IPS-18a (cell line): ENCODE data around the gene TNP2.
"Not testable (repeated sequence)": the region's sequence is repeated elsewhere in the genome, so short reads cannot be mapped to it uniquely, and the experiment has no call there.

Experiments
- H3K27ac ChIP-seq: one replicate; pipeline ENCODE4 v1.5.1; 2013; ENCODE audit warnings: low read length
- H3K27me3 ChIP-seq: one replicate; pipeline ENCODE4 v1.6.1; 2013; ENCODE audit warnings: mild to moderate bottlenecking, low read length; ENCODE audit not compliant: control insufficient read depth, insufficient read depth
- H3K36me3 ChIP-seq: one replicate; pipeline ENCODE4 v1.6.1; 2013; ENCODE audit warnings: low read depth, low read length; ENCODE audit not compliant: control insufficient read depth
- H3K4me1 ChIP-seq: one replicate; pipeline ENCODE4 v1.6.1; 2013; ENCODE audit warnings: low read depth, low read length; ENCODE audit not compliant: control insufficient read depth
- H3K4me3 ChIP-seq: one replicate; pipeline ENCODE4 v1.5.1; 2013; ENCODE audit warnings: low read length
- H3K9ac ChIP-seq: one replicate; pipeline ENCODE4 v1.6.1; 2013; ENCODE audit warnings: mild to moderate bottlenecking, low read length, moderate library complexity
- H3K9me3 ChIP-seq: one replicate; pipeline ENCODE4 v1.6.1; 2013; ENCODE audit warnings: low read depth, low read length; ENCODE audit not compliant: control insufficient read depth

TNP2 gene

DNA sequence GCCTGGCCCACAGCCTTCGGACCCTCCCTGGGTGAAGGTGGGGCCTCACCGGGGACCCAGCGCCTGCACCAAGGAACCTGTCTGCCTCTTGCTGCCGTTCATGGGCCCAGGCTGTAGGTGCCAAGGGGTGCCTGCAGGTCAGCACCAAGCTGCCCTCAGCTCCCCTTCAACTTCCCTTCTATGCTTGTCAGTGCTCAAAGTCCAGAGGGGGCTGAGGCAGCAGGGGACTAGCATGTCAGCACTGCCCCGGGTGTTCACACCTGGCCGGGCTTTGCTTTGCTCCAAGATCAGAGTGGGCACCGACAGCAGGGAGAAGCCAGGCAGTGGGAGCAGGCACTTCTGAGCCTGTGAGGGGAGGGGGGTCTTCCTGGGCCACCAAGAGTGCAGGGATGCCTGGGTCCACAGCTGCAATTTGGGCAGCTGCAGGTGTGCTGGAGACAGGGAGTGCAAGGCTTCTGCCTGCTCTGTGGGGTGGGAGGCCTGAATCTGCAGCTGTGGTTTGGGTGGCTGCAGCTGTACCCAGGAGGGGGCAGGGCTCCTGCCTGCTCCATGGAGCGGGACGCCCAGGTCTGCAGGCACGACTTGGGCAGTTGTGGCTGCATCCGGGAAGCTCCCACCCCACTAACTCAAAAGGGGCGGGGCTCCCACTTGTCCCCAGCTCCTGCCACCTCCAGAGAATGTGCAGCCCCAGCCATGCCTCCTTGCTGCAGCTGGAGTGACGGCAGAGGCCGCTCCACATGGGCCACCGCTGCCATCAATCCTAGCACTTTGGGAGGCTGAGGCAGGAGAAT is 39.6 kb upstream of the TNP2 start:
- Histone ChIP-seq H3K4me3 (no peak overlapping the region), H3K9ac (no peak overlapping the region), H3K27ac (no peak overlapping the region), H3K9me3 (no peaks in the 10 kb centered on the region), H3K36me3 (no peaks in the 10 kb centered on the region), H3K27me3 (no peaks in the 10 kb centered on the region), H3K4me1 (peaks cover 13% of the 10 kb centered on the region)

DNA sequence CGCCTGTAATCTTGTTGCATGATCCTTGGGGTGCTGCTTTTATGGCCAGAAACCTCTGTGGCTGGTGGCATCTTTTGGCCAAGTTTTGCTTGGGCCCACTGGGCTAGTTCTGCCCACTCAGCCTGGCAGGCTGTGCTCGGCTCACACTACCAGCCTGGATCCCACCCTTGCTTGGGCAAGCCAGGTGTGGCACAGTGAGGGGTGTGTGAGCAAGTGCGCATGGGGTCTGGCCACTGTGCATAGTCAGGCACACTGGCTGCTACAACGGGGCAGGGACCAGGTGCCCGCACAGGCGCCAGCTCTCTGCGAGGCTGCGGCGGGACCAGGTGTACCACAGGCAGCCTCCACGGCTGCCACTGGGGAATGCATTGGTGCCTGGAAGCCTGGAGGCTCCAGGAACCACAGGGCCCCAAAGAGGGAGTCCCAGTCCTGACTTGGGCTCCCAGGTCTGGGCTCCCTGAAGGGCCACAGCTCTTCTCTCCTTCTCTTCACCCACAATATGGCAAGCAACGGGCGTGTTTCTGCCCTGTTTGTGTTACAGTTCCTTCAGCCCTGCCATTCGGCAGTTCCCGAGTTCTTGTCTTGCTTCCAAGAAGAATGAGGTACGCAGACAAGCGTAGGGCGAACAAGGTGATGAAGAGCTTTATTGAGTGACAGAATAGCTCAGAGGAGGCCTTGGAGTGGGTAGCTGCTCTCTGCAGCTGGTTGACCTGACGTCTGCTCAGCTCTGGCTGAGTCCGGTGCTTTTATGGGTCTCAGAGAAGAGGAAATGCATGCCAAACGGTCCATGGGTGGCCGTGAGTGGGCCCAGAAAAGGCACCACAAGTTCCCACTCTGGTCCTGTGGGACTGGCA is 38.7 kb upstream of the TNP2 start:
- Histone ChIP-seq H3K36me3 (no peaks in the 10 kb centered on the region), H3K27me3 (no peaks in the 10 kb centered on the region), H3K9me3 (no peaks in the 10 kb centered on the region), H3K9ac (no peak overlapping the region), H3K27ac (no peak overlapping the region), H3K4me1 (peaks cover 5% of the 10 kb centered on the region), H3K4me3 (no peak overlapping the region)

DNA sequence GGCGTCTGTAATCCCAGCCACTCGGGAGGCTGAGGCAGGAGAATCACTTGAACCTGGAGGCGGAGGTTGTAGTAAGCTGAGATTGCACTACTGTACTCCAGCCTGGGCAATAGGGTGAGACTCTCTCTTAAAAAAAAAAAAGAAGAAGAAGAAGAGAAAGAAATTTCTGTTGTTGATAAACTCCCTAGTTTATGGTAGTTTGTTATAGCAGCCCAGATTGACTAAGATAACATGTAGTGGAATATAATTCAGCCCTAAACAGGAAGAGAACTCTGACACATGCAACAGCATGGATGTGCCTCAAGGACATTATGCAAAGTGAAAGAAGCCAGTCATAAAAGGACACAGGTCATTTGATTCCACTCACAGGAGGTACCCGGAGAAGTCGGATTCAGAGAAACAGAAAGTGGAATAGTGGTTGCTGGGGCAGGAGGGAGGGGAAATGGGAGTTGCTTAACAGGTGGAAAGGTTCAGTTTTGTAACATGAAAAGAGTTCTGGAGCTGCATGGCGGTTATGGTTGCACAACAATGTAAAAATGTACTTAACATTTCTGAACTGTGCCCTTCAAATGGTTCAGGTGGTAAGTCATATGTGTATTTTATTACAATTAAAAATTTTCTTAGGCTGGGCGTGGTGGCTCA is 38.0 kb upstream of the TNP2 start:
- Histone ChIP-seq H3K9me3 (no peaks in the 10 kb centered on the region), H3K4me3 (no peak overlapping the region), H3K36me3 (no peaks in the 10 kb centered on the region), H3K4me1 (no peaks in the 10 kb centered on the region), H3K27me3 (no peaks in the 10 kb centered on the region), H3K9ac (no peak overlapping the region), H3K27ac (no peak overlapping the region)

DNA sequence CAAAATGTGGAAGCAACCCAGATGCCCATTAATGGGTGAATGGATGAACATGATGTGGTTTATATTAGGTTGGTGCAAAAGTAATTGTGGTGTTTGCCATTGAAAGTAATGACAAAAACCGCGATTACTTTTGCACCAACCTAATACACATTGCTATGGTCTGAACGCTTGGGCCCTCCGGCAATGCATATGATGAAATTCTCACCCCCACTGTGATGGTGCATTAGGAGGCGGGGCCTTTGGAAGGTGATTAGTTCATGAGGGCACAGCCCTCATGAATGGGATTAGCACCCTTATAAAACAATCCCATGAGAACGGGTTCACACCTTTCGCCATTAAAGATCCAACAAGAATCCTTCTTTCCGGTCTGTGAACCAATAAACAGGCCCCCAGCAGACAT is 37.3 kb upstream of the TNP2 start:
- Histone ChIP-seq H3K4me3 (no peak overlapping the region), H3K4me1 (no peaks in the 10 kb centered on the region), H3K27me3 (no peaks in the 10 kb centered on the region), H3K9me3 (no peaks in the 10 kb centered on the region), H3K36me3 (no peaks in the 10 kb centered on the region), H3K9ac (no peak overlapping the region), H3K27ac (no peak overlapping the region)

DNA sequence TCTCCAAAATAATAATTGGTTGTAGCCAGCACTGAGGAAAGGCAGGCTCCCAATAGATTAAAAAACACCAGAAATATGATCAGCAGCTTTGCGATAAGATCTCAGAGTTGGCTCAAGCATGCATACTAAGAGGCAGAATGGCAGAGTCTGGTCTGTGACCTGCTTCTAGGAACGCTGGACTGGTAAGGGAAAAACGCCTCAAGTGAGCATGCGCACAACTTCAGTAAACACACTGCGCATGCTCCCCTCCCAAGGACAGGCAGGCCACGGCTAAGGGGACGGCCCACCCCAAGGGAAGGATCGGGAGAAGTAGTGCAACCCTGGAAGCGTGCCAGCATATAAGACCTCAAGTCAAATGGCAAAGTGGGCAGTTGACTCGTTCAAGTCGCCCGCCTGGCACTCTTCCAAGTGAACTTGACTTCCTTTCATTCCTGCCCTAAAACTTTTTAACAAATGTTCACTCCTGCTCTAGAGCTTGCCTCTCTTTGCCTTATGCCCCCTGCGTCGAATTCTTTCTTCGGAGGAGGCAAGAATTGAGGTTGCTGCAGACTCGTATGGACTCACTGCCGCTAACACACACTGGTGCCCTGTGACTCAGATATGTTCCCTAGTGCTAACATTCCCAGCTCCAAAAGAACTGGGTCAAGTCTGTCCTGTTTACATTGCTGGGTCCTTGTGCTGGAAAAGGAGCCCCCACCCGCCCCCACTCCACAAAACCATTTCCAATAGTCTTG is 34.4 kb upstream of the TNP2 start:
- Histone ChIP-seq H3K4me3 (no peak overlapping the region), H3K4me1 (no peaks in the 10 kb centered on the region), H3K27me3 (no peaks in the 10 kb centered on the region), H3K36me3 (no peaks in the 10 kb centered on the region), H3K9ac (no peak overlapping the region), H3K9me3 (no peaks in the 10 kb centered on the region), H3K27ac (no peak overlapping the region)

DNA sequence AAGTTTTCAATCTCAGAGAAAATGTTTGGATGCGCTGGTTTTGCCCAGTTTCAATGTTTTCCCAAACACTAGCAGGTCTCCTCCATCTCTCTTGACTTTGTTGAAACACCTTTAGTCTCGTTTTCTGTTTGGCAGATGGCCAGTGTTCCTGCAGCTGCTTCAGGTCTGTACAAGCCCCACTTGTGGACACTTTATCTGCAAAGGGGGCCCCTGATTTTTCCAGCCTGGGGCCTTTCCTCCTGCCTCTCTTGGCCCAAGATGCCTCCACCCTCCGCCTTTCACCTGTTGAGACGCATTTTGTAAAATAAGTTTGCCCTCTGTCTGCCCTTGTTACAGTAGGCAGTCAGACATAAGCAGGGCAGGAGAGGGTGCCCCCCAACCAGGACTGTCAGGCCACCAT is 33.9 kb upstream of the TNP2 start:
- Histone ChIP-seq H3K9ac (no peak overlapping the region), H3K27ac (no peak overlapping the region), H3K9me3 (no peaks in the 10 kb centered on the region), H3K36me3 (no peaks in the 10 kb centered on the region), H3K4me3 (no peak overlapping the region), H3K4me1 (peaks cover under 1% of the 10 kb centered on the region), H3K27me3 (no peaks in the 10 kb centered on the region)

DNA sequence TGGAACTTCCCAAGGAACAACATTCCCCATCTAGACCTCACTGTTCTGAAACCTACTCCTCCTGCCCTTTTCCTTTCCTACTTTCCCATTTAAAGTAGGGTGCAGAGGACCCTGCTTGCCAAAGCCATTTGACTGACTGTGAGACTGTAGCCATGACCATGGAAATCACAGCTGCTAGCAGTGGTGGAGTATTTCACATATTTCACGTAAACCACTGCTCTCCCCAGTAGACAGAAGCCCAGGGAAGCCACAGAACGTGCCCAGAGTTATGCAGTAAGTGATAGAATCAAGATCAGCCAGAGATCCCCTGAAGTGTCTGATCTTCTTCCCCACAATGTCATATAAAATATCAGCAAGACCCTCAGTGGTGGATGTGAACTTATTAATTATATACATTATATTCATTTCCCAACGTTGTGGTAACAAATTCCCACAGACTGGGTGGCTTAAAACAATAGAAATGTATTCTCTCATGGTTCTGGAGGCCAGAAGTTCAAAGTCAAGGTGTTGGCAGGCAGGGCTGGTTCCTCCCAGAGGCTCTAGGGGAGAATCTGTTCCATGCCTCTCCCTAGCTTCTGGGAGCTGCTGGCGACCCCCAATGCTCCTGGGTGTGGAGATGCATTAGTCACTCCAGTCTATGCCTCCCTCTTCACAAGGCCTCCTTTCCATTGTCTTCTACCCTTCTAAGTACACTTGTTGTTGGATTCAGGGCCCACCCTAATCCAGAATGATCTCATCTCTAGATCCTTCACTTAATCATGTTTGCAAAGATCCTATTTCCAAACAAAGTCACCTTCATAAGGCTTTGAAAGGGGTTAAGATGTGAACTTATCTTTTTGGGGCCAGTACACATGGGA is 32.7 kb upstream of the TNP2 start:
- H3K4me1 ChIP-seq: peaks cover 9% of the 10 kb centered on the region
- no peaks in the 10 kb centered on the region for H3K27me3 ChIP-seq
- H3K9ac ChIP-seq: no peak overlapping the region
- no peak overlapping the region for H3K27ac ChIP-seq
- no peaks in the 10 kb centered on the region for H3K9me3 ChIP-seq
- H3K4me3 ChIP-seq: no peak overlapping the region
- no peaks in the 10 kb centered on the region for H3K36me3 ChIP-seq

DNA sequence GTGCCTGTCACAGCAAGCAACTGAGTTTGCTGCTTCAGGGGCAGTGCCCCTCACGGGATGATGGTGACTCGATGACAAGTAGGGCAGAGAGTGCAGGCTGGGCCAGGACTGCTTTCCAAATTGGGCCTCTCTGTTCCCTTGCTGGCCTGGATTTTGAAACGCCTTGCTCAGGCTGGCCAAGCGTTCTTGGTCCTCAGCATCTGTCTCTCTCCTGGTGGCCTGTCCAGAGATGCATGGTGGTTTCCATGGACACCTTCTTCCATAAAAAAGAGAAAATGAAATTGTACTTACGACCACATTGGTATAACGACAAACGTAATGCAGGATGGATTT is 31.4 kb upstream of the TNP2 start:
- H3K9ac ChIP-seq: no peak overlapping the region
- no peaks in the 10 kb centered on the region for H3K27me3 ChIP-seq
- H3K4me1 ChIP-seq: peaks cover 11% of the 10 kb centered on the region
- no peak overlapping the region for H3K4me3 ChIP-seq
- no peak overlapping the region for H3K27ac ChIP-seq
- no peaks in the 10 kb centered on the region for H3K36me3 ChIP-seq
- H3K9me3 ChIP-seq: no peaks in the 10 kb centered on the region

DNA sequence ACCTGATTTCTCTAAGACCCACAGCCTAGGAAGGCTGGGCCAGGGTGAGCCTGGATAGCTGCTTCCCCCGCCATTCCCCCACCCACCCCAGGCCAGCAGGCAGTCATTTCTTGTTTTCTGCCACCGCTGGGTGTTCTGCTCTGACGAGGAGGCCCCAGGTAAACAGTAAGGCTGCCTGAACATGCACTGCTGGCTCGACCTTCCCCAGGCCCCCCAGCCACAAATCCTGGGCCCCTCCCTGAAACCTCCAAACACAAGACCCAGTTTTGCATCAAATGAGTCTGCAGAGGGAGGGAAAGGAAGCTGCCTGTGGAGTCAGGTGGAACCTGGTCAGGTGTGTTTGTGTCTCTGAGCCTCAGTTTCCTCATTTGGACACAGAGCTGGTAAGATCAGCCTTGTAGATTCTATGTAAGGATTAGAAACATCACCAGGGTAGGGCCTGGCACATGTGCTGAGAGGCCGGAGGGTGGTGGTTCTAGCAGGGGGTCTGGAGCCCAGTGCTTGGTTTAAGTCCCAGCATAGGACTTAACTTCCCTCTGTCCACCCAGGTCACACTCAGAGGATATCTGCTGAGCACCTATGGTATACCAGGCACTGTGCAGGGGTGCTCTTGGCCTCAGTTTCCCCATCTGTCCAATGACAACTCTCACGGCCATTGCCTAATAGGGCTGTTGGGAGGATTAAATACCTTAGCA is 30.9 kb upstream of the TNP2 start:
- Histone ChIP-seq H3K4me3 (no peak overlapping the region), H3K9me3 (no peaks in the 10 kb centered on the region), H3K9ac (no peak overlapping the region), H3K36me3 (no peaks in the 10 kb centered on the region), H3K4me1 (peaks cover 11% of the 10 kb centered on the region), H3K27ac (no peak overlapping the region), H3K27me3 (no peaks in the 10 kb centered on the region)

DNA sequence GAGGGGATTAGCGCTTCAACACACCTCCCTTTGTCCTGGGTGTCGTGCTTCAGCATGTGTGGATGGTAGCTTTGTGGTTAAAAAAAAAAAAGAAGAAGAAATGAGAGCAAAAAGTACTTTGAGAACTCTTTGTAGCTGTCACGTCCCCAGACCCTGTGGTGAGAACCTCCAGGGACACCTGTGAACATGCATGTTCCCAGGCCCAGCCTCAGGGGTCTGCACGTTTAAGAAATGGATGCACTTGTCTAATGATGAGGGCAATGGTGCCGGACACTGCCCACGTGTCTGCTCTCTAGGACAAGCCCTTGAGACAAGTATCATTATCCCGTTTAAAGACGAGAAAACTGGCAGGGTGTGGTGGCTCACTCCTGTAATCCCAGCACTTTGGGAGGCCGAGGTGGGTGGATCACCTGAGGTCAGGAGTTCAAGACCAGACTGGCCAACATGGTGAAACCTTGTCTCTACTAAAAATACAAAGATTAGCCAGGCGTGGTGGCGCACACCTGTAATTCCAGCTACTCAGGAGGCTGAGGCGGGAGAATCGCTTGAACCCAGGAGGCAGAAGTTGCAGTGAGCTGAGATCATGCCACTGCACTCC is 29.9 kb upstream of the TNP2 start:
- peaks cover 11% of the 10 kb centered on the region for H3K4me1 ChIP-seq
- H3K9ac ChIP-seq: not testable (repeated sequence)

More for the DNA sequence above, 29.9 kb upstream of the TNP2 start:
- not testable (repeated sequence) for H3K4me3 ChIP-seq, H3K27me3 ChIP-seq, H3K9me3 ChIP-seq, H3K36me3 ChIP-seq, H3K27ac ChIP-seq
